Measurements from ENCODE around the gene KLHL35. TPM values are rescaled to one million over a fixed set of nuclear protein-coding genes. Genes with fewer than 3 reads are reported as not detected.

The KLHL35 gene
- polyA plus RNA-seq, 2 donors: 0.24 to 0.39 TPM

GRCh38 chr11:75468534-75469340 lies 35.7 kb upstream of the KLHL35 start:
- peaks cover 0 to 2% of the 10 kb centered on the region in 2 donors for H3K36me3 ChIP-seq (ENCODE audit: control insufficient read depth in 2 of 2, insufficient read depth in 2 of 2, low read length in 1 of 2)
- WGBS, 2 donors: 62 to 69% methylated on average over 14 of the region's 14 CpGs
- H3K9me3 ChIP-seq (ENCODE audit: control insufficient read depth in 2 of 2, insufficient read depth in 1 of 2, low read depth in 1 of 2, low read length in 1 of 2): no peaks in the 10 kb centered on the region
- no peak overlapping the region for H3K4me3 ChIP-seq (ENCODE audit: low read depth in 1 of 2, low read length in 2 of 2)
- peaks cover 0 to 4% of the 10 kb centered on the region in 2 donors for H3K4me1 ChIP-seq (ENCODE audit: control insufficient read depth in 2 of 2, insufficient read depth in 2 of 2, low read length in 1 of 2)
- H3K27me3 ChIP-seq (ENCODE audit: control insufficient read depth in 1 of 2, insufficient read depth in 2 of 2, low read length in 2 of 2): no peaks in the 10 kb centered on the region
- H3K27ac ChIP-seq (ENCODE audit: low read depth in 2 of 2, low read length in 1 of 2): no peak overlapping the region

- no peak overlapping the region for H3K4me3 ChIP-seq (ENCODE audit: low read depth in 1 of 2, low read length in 2 of 2)
- H3K4me1 ChIP-seq (ENCODE audit: control insufficient read depth in 2 of 2, insufficient read depth in 2 of 2, low read length in 1 of 2): peaks cover 0 to 4% of the 10 kb centered on the region in 2 donors
- no peak overlapping the region for H3K27ac ChIP-seq (ENCODE audit: low read depth in 2 of 2, low read length in 1 of 2)
- H3K27me3 ChIP-seq (ENCODE audit: control insufficient read depth in 1 of 2, insufficient read depth in 2 of 2, low read length in 2 of 2): no peaks in the 10 kb centered on the region
- no peaks in the 10 kb centered on the region for H3K9me3 ChIP-seq (ENCODE audit: control insufficient read depth in 2 of 2, insufficient read depth in 1 of 2, low read depth in 1 of 2, low read length in 1 of 2)
- WGBS, 2 donors: 87 to 93% methylated on average over 4 of the region's 4 CpGs
- peaks cover 0 to 2% of the 10 kb centered on the region in 2 donors for H3K36me3 ChIP-seq (ENCODE audit: control insufficient read depth in 2 of 2, insufficient read depth in 2 of 2, low read length in 1 of 2)
Measured at GRCh38 chr11:75467881-75468280, 34.9 kb upstream of the KLHL35 start.

- peaks cover 0 to 2% of the 10 kb centered on the region in 2 donors for H3K36me3 ChIP-seq (ENCODE audit: control insufficient read depth in 2 of 2, insufficient read depth in 2 of 2, low read length in 1 of 2)
- 89 to 97% methylated on average over 8 of the region's 8 CpGs for WGBS, 2 donors
Measured at GRCh38 chr11:75467311-75467710, 34.3 kb upstream of the KLHL35 start.

GRCh38 chr11:75465701-75466531 lies 32.9 kb upstream of the KLHL35 start:
- 83% methylated on average over 11 of the region's 11 CpGs for WGBS, 2 donors
- H3K4me3 ChIP-seq (ENCODE audit: low read depth in 1 of 2, low read length in 2 of 2): no peak overlapping the region
- H3K4me1 ChIP-seq (ENCODE audit: control insufficient read depth in 2 of 2, insufficient read depth in 2 of 2, low read length in 1 of 2): peaks cover 0 to 4% of the 10 kb centered on the region in 2 donors
- peaks cover 0 to 2% of the 10 kb centered on the region in 2 donors for H3K36me3 ChIP-seq (ENCODE audit: control insufficient read depth in 2 of 2, insufficient read depth in 2 of 2, low read length in 1 of 2)
- H3K27ac ChIP-seq (ENCODE audit: low read depth in 2 of 2, low read length in 1 of 2): no peak overlapping the region
- no peaks in the 10 kb centered on the region for H3K27me3 ChIP-seq (ENCODE audit: control insufficient read depth in 1 of 2, insufficient read depth in 2 of 2, low read length in 2 of 2)
- no peaks in the 10 kb centered on the region for H3K9me3 ChIP-seq (ENCODE audit: control insufficient read depth in 2 of 2, insufficient read depth in 1 of 2, low read depth in 1 of 2, low read length in 1 of 2)

More at GRCh38 chr11:75467311-75467710, 34.3 kb upstream of the KLHL35 start:
- Histone ChIP-seq H3K9me3 (ENCODE audit: control insufficient read depth in 2 of 2, insufficient read depth in 1 of 2, low read depth in 1 of 2, low read length in 1 of 2) (no peaks in the 10 kb centered on the region), H3K27me3 (ENCODE audit: control insufficient read depth in 1 of 2, insufficient read depth in 2 of 2, low read length in 2 of 2) (no peaks in the 10 kb centered on the region), H3K4me1 (ENCODE audit: control insufficient read depth in 2 of 2, insufficient read depth in 2 of 2, low read length in 1 of 2) (peaks cover 0 to 4% of the 10 kb centered on the region in 2 donors), H3K4me3 (ENCODE audit: low read depth in 1 of 2, low read length in 2 of 2) (no peak overlapping the region), H3K27ac (ENCODE audit: low read depth in 2 of 2, low read length in 1 of 2) (no peak overlapping the region)

- Histone ChIP-seq H3K27ac (ENCODE audit: low read depth in 2 of 2, low read length in 1 of 2) (no peak overlapping the region), H3K9me3 (ENCODE audit: control insufficient read depth in 2 of 2, insufficient read depth in 1 of 2, low read depth in 1 of 2, low read length in 1 of 2) (no peaks in the 10 kb centered on the region), H3K36me3 (ENCODE audit: control insufficient read depth in 2 of 2, insufficient read depth in 2 of 2, low read length in 1 of 2) (peaks cover 0 to 3% of the 10 kb centered on the region in 2 donors), H3K4me3 (ENCODE audit: low read depth in 1 of 2, low read length in 2 of 2) (no peak overlapping the region), H3K4me1 (ENCODE audit: control insufficient read depth in 2 of 2, insufficient read depth in 2 of 2, low read length in 1 of 2) (peaks cover 0 to 4% of the 10 kb centered on the region in 2 donors), H3K27me3 (ENCODE audit: control insufficient read depth in 1 of 2, insufficient read depth in 2 of 2, low read length in 2 of 2) (no peaks in the 10 kb centered on the region)
- WGBS, 2 donors: 66 to 68% methylated on average over 11 of the region's 11 CpGs
Measured at GRCh38 chr11:75463106-75463774, 30.2 kb upstream of the KLHL35 start.

- WGBS, 2 donors: 76 to 83% methylated on average over 5 of the region's 5 CpGs
- Histone ChIP-seq H3K4me3 (ENCODE audit: low read depth in 1 of 2, low read length in 2 of 2) (no peak overlapping the region), H3K27me3 (ENCODE audit: control insufficient read depth in 1 of 2, insufficient read depth in 2 of 2, low read length in 2 of 2) (no peaks in the 10 kb centered on the region), H3K9me3 (ENCODE audit: control insufficient read depth in 2 of 2, insufficient read depth in 1 of 2, low read depth in 1 of 2, low read length in 1 of 2) (no peaks in the 10 kb centered on the region), H3K27ac (ENCODE audit: low read depth in 2 of 2, low read length in 1 of 2) (no peak overlapping the region), H3K36me3 (ENCODE audit: control insufficient read depth in 2 of 2, insufficient read depth in 2 of 2, low read length in 1 of 2) (peaks cover 0 to 3% of the 10 kb centered on the region in 2 donors), H3K4me1 (ENCODE audit: control insufficient read depth in 2 of 2, insufficient read depth in 2 of 2, low read length in 1 of 2) (peaks cover 0 to 4% of the 10 kb centered on the region in 2 donors)
Measured at GRCh38 chr11:75462117-75462653, 29.2 kb upstream of the KLHL35 start.

- peaks cover 0 to 4% of the 10 kb centered on the region in 2 donors for H3K4me1 ChIP-seq (ENCODE audit: control insufficient read depth in 2 of 2, insufficient read depth in 2 of 2, low read length in 1 of 2)
- H3K27me3 ChIP-seq (ENCODE audit: control insufficient read depth in 1 of 2, insufficient read depth in 2 of 2, low read length in 2 of 2): no peaks in the 10 kb centered on the region
- H3K36me3 ChIP-seq (ENCODE audit: control insufficient read depth in 2 of 2, insufficient read depth in 2 of 2, low read length in 1 of 2): peaks cover 0 to 3% of the 10 kb centered on the region in 2 donors
- no peak overlapping the region for H3K4me3 ChIP-seq (ENCODE audit: low read depth in 1 of 2, low read length in 2 of 2)
- WGBS, 2 donors: 73 to 87% methylated on average over 6 of the region's 6 CpGs
- no peaks in the 10 kb centered on the region for H3K9me3 ChIP-seq (ENCODE audit: control insufficient read depth in 2 of 2, insufficient read depth in 1 of 2, low read depth in 1 of 2, low read length in 1 of 2)
- no peak overlapping the region for H3K27ac ChIP-seq (ENCODE audit: low read depth in 2 of 2, low read length in 1 of 2)
Measured at GRCh38 chr11:75461151-75461550, 28.1 kb upstream of the KLHL35 start.

DNA sequence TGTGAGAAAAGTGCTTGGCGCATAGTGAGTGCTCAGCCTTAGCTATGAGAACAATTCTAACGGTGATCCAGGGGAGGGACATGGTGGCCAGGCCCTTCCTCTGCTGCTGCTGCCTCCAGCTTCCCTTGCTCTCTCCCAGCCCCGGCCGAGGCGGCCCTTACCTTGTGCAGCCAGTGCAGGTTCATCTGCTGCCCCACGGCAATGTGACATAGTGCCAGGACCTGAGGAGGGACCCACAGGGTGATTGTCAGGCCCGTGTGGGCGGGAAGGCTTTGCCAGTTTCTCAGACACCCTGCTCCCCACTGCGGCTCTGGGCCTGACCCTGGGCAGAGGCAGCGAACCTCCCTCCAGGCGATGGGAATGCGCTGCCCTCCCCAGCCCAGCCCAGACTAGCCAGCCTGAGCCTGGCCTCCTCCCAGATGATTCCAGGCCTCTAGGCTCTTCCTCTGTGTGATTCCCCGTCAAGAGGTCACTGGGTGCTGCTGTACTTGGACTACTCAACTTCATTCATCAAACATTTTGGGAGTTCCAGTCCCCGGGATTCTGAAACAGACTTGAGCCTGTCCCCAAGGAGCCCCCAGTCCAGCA lies 23.7 kb upstream of the KLHL35 start:
- H3K4me1 ChIP-seq (ENCODE audit: control insufficient read depth in 2 of 2, insufficient read depth in 2 of 2, low read length in 1 of 2): no peaks in the 10 kb centered on the region
- 74 to 76% methylated on average over 14 of the region's 14 CpGs for WGBS, 2 donors
- H3K9me3 ChIP-seq (ENCODE audit: control insufficient read depth in 2 of 2, insufficient read depth in 1 of 2, low read depth in 1 of 2, low read length in 1 of 2): no peaks in the 10 kb centered on the region
- no peak overlapping the region for H3K4me3 ChIP-seq (ENCODE audit: low read depth in 1 of 2, low read length in 2 of 2)
- H3K36me3 ChIP-seq (ENCODE audit: control insufficient read depth in 2 of 2, insufficient read depth in 2 of 2, low read length in 1 of 2): peaks cover 0 to 3% of the 10 kb centered on the region in 2 donors
- no peak overlapping the region for H3K27ac ChIP-seq (ENCODE audit: low read depth in 2 of 2, low read length in 1 of 2)
- H3K27me3 ChIP-seq (ENCODE audit: control insufficient read depth in 1 of 2, insufficient read depth in 2 of 2, low read length in 2 of 2): no peaks in the 10 kb centered on the region

GRCh38 chr11:75454987-75455386 lies 22.0 kb upstream of the KLHL35 start:
- H3K36me3 ChIP-seq (ENCODE audit: control insufficient read depth in 2 of 2, insufficient read depth in 2 of 2, low read length in 1 of 2): no peaks in the 10 kb centered on the region
- H3K4me3 ChIP-seq (ENCODE audit: low read depth in 1 of 2, low read length in 2 of 2): no peak overlapping the region
- no peaks in the 10 kb centered on the region for H3K9me3 ChIP-seq (ENCODE audit: control insufficient read depth in 2 of 2, insufficient read depth in 1 of 2, low read depth in 1 of 2, low read length in 1 of 2)
- 71 to 78% methylated on average over 5 of the region's 5 CpGs for WGBS, 2 donors
- H3K27ac ChIP-seq (ENCODE audit: low read depth in 2 of 2, low read length in 1 of 2): no peak overlapping the region
- H3K27me3 ChIP-seq (ENCODE audit: control insufficient read depth in 1 of 2, insufficient read depth in 2 of 2, low read length in 2 of 2): no peaks in the 10 kb centered on the region
- H3K4me1 ChIP-seq (ENCODE audit: control insufficient read depth in 2 of 2, insufficient read depth in 2 of 2, low read length in 1 of 2): no peaks in the 10 kb centered on the region
